HCT116 (cell line): ENCODE measurements around the gene LRR1. TPM values are rescaled to one million over a fixed set of nuclear protein-coding genes. Genes with fewer than 3 reads are reported as not detected.

Experiments used
- ATAC-seq: fragments of 200-7000 bp; cut with Tn5 transposase; 2 replicates; pipeline ENCODE4 v1.9.1; 2020; ENCODE audit warnings: mild to moderate bottlenecking, moderate library complexity
- BruUV-seq: library from RNA; stranded (reverse); fragments of 400-500 nt; replicated peaks from 2 replicates; lab custom pipeline; 2021; lab: Mats Ljungman, UMichigan
- CTCF ChIA-PET: fragments of 300-600 bp; sonication (Branson Sonifier 250); formaldehyde crosslinking; loops from one replicate; lab custom pipeline; 2021; ENCODE audit warnings: antibody characterized with exemption; lab: Charles Lee
- POLR2A ChIA-PET: fragments of 300-600, 350-600 bp; sonication (Branson Sonifier 250); formaldehyde crosslinking; loops from one replicate; lab custom pipeline; 2021; ENCODE audit warnings: antibody characterized with exemption; lab: Charles Lee
- RAD21 ChIA-PET, 2 experiments: fragments of 300-600 bp; sonication (Branson Sonifier 250); formaldehyde crosslinking; loops; one replicate each; lab custom pipeline; 2023; ENCODE audit warnings: low total read pairs in 2 of 2; ENCODE audit not compliant: uncharacterized antibody in 2 of 2, unreplicated experiment in 2 of 2, low non-redundant PET in 1 of 2; lab: Charles Lee
- DNase-seq: peaks from one replicate; pipeline ENCODE4 v3.0.0-alpha.2; 2010; ENCODE audit warnings: low read depth, low spot score
- H2AFZ ChIP-seq: fragments of 200-600 bp; shearing (Covaris generic), sonication (generic); 2 replicates; pipeline ENCODE4 v1.6.1; 2017; ENCODE audit warnings: low read depth, mixed run types, mixed read lengths, antibody characterized with exemption, low read length; ENCODE audit not compliant: poor library complexity, severe bottlenecking
- H3K27ac ChIP-seq: 2 replicates; pipeline ENCODE4 v1.5.1; 2012; ENCODE audit warnings: low read depth, low read length
- H3K27me3 ChIP-seq: fragments of 200-600 bp; sonication (generic); 2 replicates; pipeline ENCODE4 v1.6.1; 2016; ENCODE audit warnings: mixed run types, low read length, mixed read lengths; ENCODE audit not compliant: insufficient read depth
- H3K36me3 ChIP-seq, 2 experiments: fragments of 200-500 bp in 1 of 2; fragments of 200-600 bp in 1 of 2; sonication (Bioruptor generic) in 1 of 2; sonication (generic) in 1 of 2; 2 replicates each; pipeline versions ENCODE4 v1.5.1 to v1.6.1; 2014 to 2016; ENCODE audit warnings: low read length in 2 of 2, inconsistent platforms in 1 of 2, mixed read lengths in 1 of 2, mixed run types in 1 of 2; ENCODE audit not compliant: insufficient read depth in 2 of 2, control insufficient read depth in 1 of 2
- H3K4me1 ChIP-seq, 2 experiments: fragments of 200-600 bp in 1 of 2; sonication (generic) in 1 of 2; 2 replicates each; pipeline versions ENCODE4 v1.5.1 to v1.6.1; 2012 to 2017; ENCODE audit warnings: low read length in 2 of 2, inconsistent platforms in 1 of 2, mild to moderate bottlenecking in 1 of 2, mixed read lengths in 1 of 2, mixed run types in 1 of 2, moderate library complexity in 1 of 2; ENCODE audit not compliant: insufficient read depth in 2 of 2, control insufficient read depth in 1 of 2
- H3K4me2 ChIP-seq: fragments of 200-600 bp; sonication (generic); 2 replicates; pipeline ENCODE4 v1.6.1; 2017; ENCODE audit warnings: mixed run types, low read length, mixed read lengths
- H3K4me3 ChIP-seq, 2 experiments: fragments of 200-600 bp in 1 of 2; sonication (generic) in 1 of 2; replicated peaks in 1 of 2; 2 replicates each; pipeline ENCODE4 v1.5.1; 2011 to 2016; ENCODE audit warnings: low read length in 2 of 2, control low read depth in 1 of 2, low read depth in 1 of 2, mild to moderate bottlenecking in 1 of 2, mixed read lengths in 1 of 2, mixed run types in 1 of 2
- H3K79me2 ChIP-seq: fragments of 200-600 bp; sonication (generic); 2 replicates; pipeline ENCODE4 v1.6.1; 2017; ENCODE audit warnings: mild to moderate bottlenecking, mixed run types, low read length, moderate library complexity, mixed read lengths; ENCODE audit not compliant: insufficient read depth
- H3K9ac ChIP-seq: fragments of 200-600 bp; sonication (generic); 2 replicates; pipeline ENCODE4 v1.6.1; 2016; ENCODE audit warnings: low read length, mixed read lengths
- H3K9me2 ChIP-seq: fragments of 200-600 bp; sonication (generic), shearing (Covaris generic); 2 replicates; pipeline ENCODE4 v1.6.1; 2017; ENCODE audit warnings: mixed run types, mild to moderate bottlenecking, moderate library complexity; ENCODE audit not compliant: insufficient read depth
- H3K9me3 ChIP-seq, 2 experiments: fragments of 200-500 bp in 1 of 2; fragments of 200-600 bp in 1 of 2; sonication (Bioruptor generic) in 1 of 2; sonication (generic) in 1 of 2; 2 replicates each; pipeline ENCODE4 v1.6.1; 2014 to 2017; ENCODE audit warnings: low read length in 2 of 2, mixed read lengths in 2 of 2, inconsistent platforms in 1 of 2, low read depth in 1 of 2, mild to moderate bottlenecking in 1 of 2, mixed run types in 1 of 2, moderate library complexity in 1 of 2; ENCODE audit not compliant: control insufficient read depth in 1 of 2, insufficient read depth in 1 of 2
- H4K20me1 ChIP-seq: fragments of 200-600 bp; sonication (generic), shearing (Covaris generic); 2 replicates; pipeline ENCODE4 v1.6.1; 2017; ENCODE audit warnings: mixed run types, mild to moderate bottlenecking, moderate library complexity; ENCODE audit not compliant: insufficient read depth
- CBX3 ChIP-seq: IDR thresholded peaks from 2 replicates; pipeline ENCODE4 v1.6.1; 2012; ENCODE audit warnings: low read depth
- CEBPB ChIP-seq: IDR thresholded peaks from 2 replicates; pipeline ENCODE4 v1.6.1; 2012; ENCODE audit warnings: low read depth
- EGR1 ChIP-seq: IDR thresholded peaks from 2 replicates; pipeline ENCODE4 v1.6.1; 2012; ENCODE audit warnings: low read depth
- ELF1 ChIP-seq: IDR thresholded peaks from 2 replicates; pipeline ENCODE4 v1.6.1; 2012; ENCODE audit warnings: low read depth, borderline replicate concordance
- EZH2 ChIP-seq: fragments of 200-600 bp; sonication (generic); IDR thresholded peaks from 2 replicates; pipeline ENCODE4 v1.6.1; 2017; ENCODE audit warnings: antibody characterized with exemption, mixed run types
- FOSL1 ChIP-seq: IDR thresholded peaks from 2 replicates; pipeline ENCODE4 v1.6.1; 2012; ENCODE audit warnings: low read depth
- JUND ChIP-seq: IDR thresholded peaks from 2 replicates; pipeline ENCODE4 v1.6.1; 2012
- MAX ChIP-seq: IDR thresholded peaks from 2 replicates; pipeline ENCODE4 v1.6.1; 2012
- POLR2AphosphoS5 ChIP-seq: IDR thresholded peaks from 2 replicates; pipeline ENCODE4 v1.6.1; 2011; ENCODE audit warnings: mild to moderate bottlenecking, low read depth, low read length, moderate library complexity
- RAD21 ChIP-seq: IDR thresholded peaks from 2 replicates; pipeline ENCODE4 v1.6.1; 2012; ENCODE audit warnings: low read depth, mild to moderate bottlenecking
- SRF ChIP-seq: IDR thresholded peaks from 2 replicates; pipeline ENCODE4 v1.6.1; 2012; ENCODE audit warnings: low read depth
- TCF7L2 ChIP-seq: IDR thresholded peaks from 2 replicates; pipeline ENCODE4 v1.7.0; 2011; ENCODE audit warnings: borderline replicate concordance, inconsistent platforms; ENCODE audit not compliant: insufficient read depth, insufficient read length; ENCODE audit errors: extremely low read depth
- ZFX ChIP-seq: fragments of 450-650 bp; IDR thresholded peaks from 2 replicates; pipeline ENCODE4 v1.6.1; 2017
- intact Hi-C: fragments of 100-400 bp; cut with micrococcal nuclease; formaldehyde crosslinking; loops from 2 replicates; pipeline ENCODE4 v1.10.0; 2022
- total RNA-seq: library from RNA; stranded (reverse); gene quantifications from one replicate; pipeline ENCODE4 v1.2.1, GENCODE V29; 2021; ENCODE audit not compliant: unreplicated experiment
- TF ChIP-seq, protein P1 (sequence below): IDR thresholded peaks from 2 replicates; pipeline ENCODE4 v1.6.1; 2012
- TF ChIP-seq, protein P2 (sequence below), 3 experiments: fragments of 200-600 bp in 1 of 3; sonication (generic) in 1 of 3; IDR thresholded peaks in 2 of 3; conservative IDR thresholded peaks in 1 of 3; 2 replicates each; pipeline ENCODE4 v1.5.1; 2012 to 2017; ENCODE audit warnings: low read depth in 2 of 3, low read length in 2 of 3, antibody characterized with exemption in 1 of 3, borderline replicate concordance in 1 of 3, control low read depth in 1 of 3, mild to moderate bottlenecking in 1 of 3, mixed read lengths in 1 of 3, mixed run types in 1 of 3, moderate library complexity in 1 of 3; ENCODE audit not compliant: insufficient read depth in 1 of 3

Gene LRR1
- total RNA-seq, 1 experiment from 2014 or later, result 34.6 TPM

DNA sequence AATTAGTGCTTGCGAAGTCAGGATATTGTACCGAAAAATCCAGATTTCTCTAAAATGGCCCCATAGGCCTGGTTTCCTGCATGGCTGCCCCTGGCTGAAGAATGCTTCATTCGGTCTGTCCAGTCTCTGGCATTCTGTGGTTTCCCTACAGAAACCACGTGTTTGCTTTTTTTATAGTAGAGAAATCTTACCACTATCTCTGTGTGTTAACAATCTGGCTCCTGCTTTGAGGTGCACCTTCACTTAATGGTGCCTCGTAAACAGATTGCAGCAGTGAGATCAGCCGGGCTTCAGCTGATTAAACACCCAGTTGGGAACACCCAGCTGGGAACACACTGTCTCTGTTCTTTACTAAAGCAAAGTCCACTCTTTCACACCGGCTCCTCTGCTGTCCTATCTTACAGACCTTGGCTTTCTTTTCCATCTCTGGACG lies 43.0 kb downstream of the LRR1 start (continued):
- TF ChIP-seq MAX (no peak), TCF7L2 (no peak), CEBPB (no peak), POLR2AphosphoS5 (no peak), RAD21 (no peak), SRF (no peak)

DNA sequence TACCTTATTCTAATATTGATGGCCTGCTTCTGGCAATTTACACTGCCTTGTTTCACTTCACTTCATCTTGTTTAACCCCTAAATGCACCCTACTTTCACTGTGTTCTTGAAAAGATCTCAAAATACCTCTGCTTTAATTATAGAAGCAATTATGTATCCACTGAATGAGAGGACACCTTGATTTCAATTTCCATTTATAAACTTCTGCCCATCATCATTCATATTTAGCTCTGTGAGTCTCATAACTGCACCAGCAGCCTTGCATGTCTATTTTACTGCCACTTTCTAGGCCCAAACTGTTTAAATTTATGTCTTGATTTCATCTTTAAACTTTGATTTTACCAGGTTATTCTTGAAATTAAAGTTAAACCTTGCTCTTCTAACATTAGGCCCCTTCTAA lies 43.4 kb downstream of the LRR1 start:
- Histone ChIP-seq H3K79me2 (peaks cover 34% of the 10 kb centered on the region), H3K9me3 (no peaks in the 10 kb centered on the region), H3K36me3 (peaks cover 2 to 10% of the 10 kb centered on the region in 2 experiments; a peak in 2 of 4 replicates), H3K9ac (no peak overlapping the region), H3K4me2 (no peak overlapping the region), H3K4me1 (no peaks in the 10 kb centered on the region), H4K20me1 (no peaks in the 10 kb centered on the region; the same call in 1 of the 2 replicates), H2AFZ (no peak overlapping the region), H3K4me3 (no peak overlapping the region)
- RAD21 ChIA-PET, result no interaction called here
- no peak for DNase-seq
- intact Hi-C loops, result no loop called here
- no peak for ATAC-seq
- BruUV-seq, result no TSS peak
- TF ChIP-seq EGR1, result no peak
- TF ChIP-seq ELF1, result no peak
- TF ChIP-seq JUND, result no peak
- no peak for TF ChIP-seq FOSL1
- TF ChIP-seq, all 23 proteins: peak for 0
- H3K27ac ChIP-seq, result no peak overlapping the region
- H3K9me2 ChIP-seq, result no peaks in the 10 kb centered on the region
- ChIA-PET POLR2A (no interaction called here), CTCF (no interaction called here)
- no peaks in the 10 kb centered on the region for H3K27me3 ChIP-seq

GRCh38 chr14:49653508-49653907 lies 54.8 kb downstream of the LRR1 start:
- CTCF ChIA-PET, result no interaction called here
- Histone ChIP-seq H3K79me2 (peaks cover 2% of the 10 kb centered on the region; the same call in 1 of the 2 replicates), H3K4me1 (peaks cover 5 to 16% of the 10 kb centered on the region in 2 experiments; a peak in 3 of 4 replicates), H3K27me3 (no peaks in the 10 kb centered on the region), H3K9me3 (no peaks in the 10 kb centered on the region), H3K9me2 (no peaks in the 10 kb centered on the region), H3K36me3 (peaks cover 14 to 16% of the 10 kb centered on the region in 2 experiments; a peak in 3 of 4 replicates), H3K27ac (no peak overlapping the region), H3K4me2 (no peak overlapping the region), H3K9ac (no peak overlapping the region), H3K4me3 (no peak overlapping the region), H4K20me1 (no peaks in the 10 kb centered on the region), H2AFZ (no peak overlapping the region)
- intact Hi-C loops, result no loop called here
- RAD21 ChIA-PET, result no interaction called here
- DNase-seq (no peak), ATAC-seq (no peak)
- no TSS peak for BruUV-seq
- POLR2A ChIA-PET, result no interaction called here
- TF ChIP-seq TCF7L2 (no peak), MAX (no peak), EZH2 (no peak), CBX3 (no peak), POLR2AphosphoS5 (no peak), ZFX (no peak), JUND (no peak)
- TF ChIP-seq, protein P1, sequence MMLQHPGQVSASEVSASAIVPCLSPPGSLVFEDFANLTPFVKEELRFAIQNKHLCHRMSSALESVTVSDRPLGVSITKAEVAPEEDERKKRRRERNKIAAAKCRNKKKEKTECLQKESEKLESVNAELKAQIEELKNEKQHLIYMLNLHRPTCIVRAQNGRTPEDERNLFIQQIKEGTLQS, result no peak
- TF ChIP-seq, protein P2, sequence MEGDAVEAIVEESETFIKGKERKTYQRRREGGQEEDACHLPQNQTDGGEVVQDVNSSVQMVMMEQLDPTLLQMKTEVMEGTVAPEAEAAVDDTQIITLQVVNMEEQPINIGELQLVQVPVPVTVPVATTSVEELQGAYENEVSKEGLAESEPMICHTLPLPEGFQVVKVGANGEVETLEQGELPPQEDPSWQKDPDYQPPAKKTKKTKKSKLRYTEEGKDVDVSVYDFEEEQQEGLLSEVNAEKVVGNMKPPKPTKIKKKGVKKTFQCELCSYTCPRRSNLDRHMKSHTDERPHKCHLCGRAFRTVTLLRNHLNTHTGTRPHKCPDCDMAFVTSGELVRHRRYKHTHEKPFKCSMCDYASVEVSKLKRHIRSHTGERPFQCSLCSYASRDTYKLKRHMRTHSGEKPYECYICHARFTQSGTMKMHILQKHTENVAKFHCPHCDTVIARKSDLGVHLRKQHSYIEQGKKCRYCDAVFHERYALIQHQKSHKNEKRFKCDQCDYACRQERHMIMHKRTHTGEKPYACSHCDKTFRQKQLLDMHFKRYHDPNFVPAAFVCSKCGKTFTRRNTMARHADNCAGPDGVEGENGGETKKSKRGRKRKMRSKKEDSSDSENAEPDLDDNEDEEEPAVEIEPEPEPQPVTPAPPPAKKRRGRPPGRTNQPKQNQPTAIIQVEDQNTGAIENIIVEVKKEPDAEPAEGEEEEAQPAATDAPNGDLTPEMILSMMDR (IDR thresholded peaks at IDR 0.05 in 2 of 3, conservative IDR thresholded peaks at IDR 0.05 in 1 of 3; ENCODE audit: borderline replicate concordance in 1 of 3, insufficient read depth in 1 of 3, low read depth in 2 of 3, low read length in 2 of 3), result no peak
